ENCODE measurements around the gene BCAT1.

Gene BCAT1

GRCh38 chr12:24906141-24906540, 42.8 kb downstream of the BCAT1 start:
- no peak for TF ChIP-seq CTCF (IDR thresholded peaks at IDR 0.05; ENCODE audit: low read depth, low read length, missing control alignments)
- no peak for DNase-seq (ENCODE audit: low read depth)
- H3K4me3 ChIP-seq (ENCODE audit: low read depth, low read length): no peak overlapping the region

- DNase-seq (ENCODE audit: low read depth): no peak
- no peak for TF ChIP-seq CTCF (IDR thresholded peaks at IDR 0.05; ENCODE audit: low read depth, low read length, missing control alignments)
- no peak overlapping the region for H3K4me3 ChIP-seq (ENCODE audit: low read depth, low read length)
Observed at GRCh38 chr12:24905431-24905830, 43.5 kb downstream of the BCAT1 start.

GRCh38 chr12:24904871-24905270, 44.0 kb downstream of the BCAT1 start:
- DNase-seq (ENCODE audit: low read depth): no peak
- no peak for TF ChIP-seq CTCF (IDR thresholded peaks at IDR 0.05; ENCODE audit: low read depth, low read length, missing control alignments)
- no peak overlapping the region for H3K4me3 ChIP-seq (ENCODE audit: low read depth, low read length)

GRCh38 chr12:24903329-24904088, 45.4 kb downstream of the BCAT1 start:
- TF ChIP-seq CTCF (IDR thresholded peaks at IDR 0.05; ENCODE audit: low read depth, low read length, missing control alignments): no peak
- no peak for DNase-seq (ENCODE audit: low read depth)
- H3K4me3 ChIP-seq (ENCODE audit: low read depth, low read length): peak overlapping the region; percentile 73

- no peak for TF ChIP-seq CTCF (IDR thresholded peaks at IDR 0.05; ENCODE audit: low read depth, low read length, missing control alignments)
- no peak for DNase-seq (ENCODE audit: low read depth)
- H3K4me3 ChIP-seq (ENCODE audit: low read depth, low read length): peak overlapping the region; percentile 73
Observed at GRCh38 chr12:24902511-24903328, 46.2 kb downstream of the BCAT1 start.

- no peak for DNase-seq (ENCODE audit: low read depth)
- TF ChIP-seq CTCF (IDR thresholded peaks at IDR 0.05; ENCODE audit: low read depth, low read length, missing control alignments): no peak
- no peak overlapping the region for H3K4me3 ChIP-seq (ENCODE audit: low read depth, low read length)
Observed at GRCh38 chr12:24901576-24902461, 47.1 kb downstream of the BCAT1 start.

All from GM12864 (cell line).